ENCODE measurements around the gene AP4M1.

GRCh38 chr7:100141555-100141949, 40.1 kb downstream of the AP4M1 start:
- TF ChIP-seq CTCF (conservative IDR thresholded peaks at IDR 0.05; ENCODE audit: low read depth, low read length) (no peak), EZH2 (IDR thresholded peaks at IDR 0.05; ENCODE audit: low read length, unreplicated experiment) (no peak)

All from PC-3 (cell line).